CD4-positive, alpha-beta T cell treated with Interleukin-6 for 4 hours (primary cell): ENCODE measurements around the gene OR2F2.

Experiments used
- DNase-seq: peaks from one replicate; pipeline ENCODE4 v3.0.0-alpha.2; 2020; ENCODE audit warnings: mixed read lengths

Gene OR2F2

GRCh38 chr7:143914938-143915652 is 19.9 kb upstream of the OR2F2 start:
- no peak for DNase-seq

- no peak for DNase-seq
Measured at GRCh38 chr7:143924851-143925250, 10.2 kb upstream of the OR2F2 start.

GRCh38 chr7:143929224-143929920 is 5.7 kb upstream of the OR2F2 start:
- no peak for DNase-seq

GRCh38 chr7:143931739-143932138 is 3.3 kb upstream of the OR2F2 start:
- no peak for DNase-seq

- DNase-seq = no peak
Measured at GRCh38 chr7:143936087-143937009, 1.3 kb downstream of the OR2F2 start.

- no peak for DNase-seq
Measured at GRCh38 chr7:143938379-143939243, 3.6 kb downstream of the OR2F2 start.

- no peak for DNase-seq
Measured at GRCh38 chr7:143945423-143945822, 10.4 kb downstream of the OR2F2 start.

- no peak for DNase-seq
Measured at GRCh38 chr7:143947111-143947510, 12.1 kb downstream of the OR2F2 start.

- DNase-seq = no peak
Measured at GRCh38 chr7:143948733-143949132, 13.7 kb downstream of the OR2F2 start.

GRCh38 chr7:143953421-143953820 is 18.4 kb downstream of the OR2F2 start:
- no peak for DNase-seq

- DNase-seq = no peak
Measured at GRCh38 chr7:143954135-143954534, 19.1 kb downstream of the OR2F2 start.

GRCh38 chr7:143954544-143954943 is 19.5 kb downstream of the OR2F2 start, which contains the start of gene OR2F1:
Gene OR2F1, plus strand, starts transcription at chr7:143954844. Its CDS starts 5,127 bp downstream, at chr7:143959971.
- no peak for DNase-seq

- no peak for DNase-seq
Measured at GRCh38 chr7:143958781-143959180, 23.7 kb downstream of the OR2F2 start.

- DNase-seq = no peak
Measured at GRCh38 chr7:143960813-143961610, 26.0 kb downstream of the OR2F2 start.

GRCh38 chr7:143965280-143965679 is 30.2 kb downstream of the OR2F2 start:
- no peak for DNase-seq

GRCh38 chr7:143967398-143967797 is 32.4 kb downstream of the OR2F2 start:
- DNase-seq = no peak

GRCh38 chr7:143973870-143974416 is 38.9 kb downstream of the OR2F2 start:
- DNase-seq = no peak

- DNase-seq = no peak
Measured at GRCh38 chr7:143974459-143974858, 39.4 kb downstream of the OR2F2 start.

GRCh38 chr7:143975617-143976016 is 40.6 kb downstream of the OR2F2 start:
- no peak for DNase-seq

GRCh38 chr7:143978585-143978984 is 43.6 kb downstream of the OR2F2 start:
- no peak for DNase-seq

GRCh38 chr7:143979359-143979758 is 44.3 kb downstream of the OR2F2 start:
- no peak for DNase-seq
